Activated naive CD8-positive, alpha-beta T cell treated with anti-CD3 and anti-CD28 coated beads for 36 hours (primary cell): ENCODE measurements around the gene INPP5B. TPM values are rescaled to one million over a fixed set of nuclear protein-coding genes. Genes with fewer than 3 reads are reported as not detected.
"Not testable (repeated sequence)": the region's sequence is repeated elsewhere in the genome, so short reads cannot be mapped to it uniquely, and the experiment has no call there.

Experiments used
- DNase-seq: peaks from one replicate; pipeline ENCODE4 v3.0.0; 2021
- H3K27ac Mint-ChIP-seq: one replicate; pipeline ENCODE4 v1.8.0; 2022; ENCODE audit warnings: mild to moderate bottlenecking, moderate library complexity, mixed read lengths
- H3K27me3 Mint-ChIP-seq: one replicate; pipeline ENCODE4 v1.8.0; 2022; ENCODE audit warnings: mild to moderate bottlenecking, mixed read lengths
- H3K36me3 Mint-ChIP-seq: one replicate; pipeline ENCODE4 v1.8.0; 2021; ENCODE audit warnings: mild to moderate bottlenecking, mixed read lengths
- H3K4me1 Mint-ChIP-seq: one replicate; pipeline ENCODE4 v1.8.0; 2021; ENCODE audit warnings: mixed read lengths
- H3K4me3 Mint-ChIP-seq: one replicate; pipeline ENCODE4 v1.8.0; 2022; ENCODE audit warnings: mild to moderate bottlenecking, moderate library complexity, mixed read lengths
- H3K9me3 Mint-ChIP-seq: one replicate; pipeline ENCODE4 v1.8.0; 2022; ENCODE audit warnings: mixed read lengths
- total RNA-seq, 2 experiments: library from RNA; stranded (reverse); gene quantifications; one replicate each; pipeline ENCODE4 v1.2.3, GENCODE V29; 2021

INPP5B gene
- total RNA-seq, 2 experiments from 2014 or later: 26.6 to 27.7 TPM

- not testable (repeated sequence) for H3K4me1 Mint-ChIP-seq, DNase-seq, H3K27ac Mint-ChIP-seq, H3K27me3 Mint-ChIP-seq, H3K4me3 Mint-ChIP-seq
- Mint-ChIP-seq H3K36me3 (peaks cover 42% of the 10 kb centered on the region), H3K9me3 (peaks cover 12% of the 10 kb centered on the region)
These were observed 39.3 kb downstream of the INPP5B start for GRCh38 chr1:37907416-37908125.

- H3K27me3 Mint-ChIP-seq, DNase-seq, H3K27ac Mint-ChIP-seq, H3K4me3 Mint-ChIP-seq, H3K4me1 Mint-ChIP-seq: not testable (repeated sequence)
- Mint-ChIP-seq H3K36me3 (peaks cover 46% of the 10 kb centered on the region), H3K9me3 (peaks cover 12% of the 10 kb centered on the region)
These were observed 40.3 kb downstream of the INPP5B start for GRCh38 chr1:37906591-37906990.

- Mint-ChIP-seq H3K4me1 (peaks cover 13% of the 10 kb centered on the region), H3K4me3 (no peak overlapping the region), H3K27me3 (no peaks in the 10 kb centered on the region), H3K36me3 (peaks cover 52% of the 10 kb centered on the region), H3K9me3 (peaks cover 12% of the 10 kb centered on the region), H3K27ac (no peak overlapping the region)
- DNase-seq: no peak
These were observed 41.1 kb downstream of the INPP5B start for GRCh38 chr1:37905727-37906126.

GRCh38 chr1:37903921-37904320 is 42.9 kb downstream of the INPP5B start:
- H3K36me3 Mint-ChIP-seq: peaks cover 43% of the 10 kb centered on the region
- not testable (repeated sequence) for DNase-seq

GRCh38 chr1:37902983-37903382 is 43.9 kb downstream of the INPP5B start:
- Mint-ChIP-seq H3K9me3 (peaks cover 6% of the 10 kb centered on the region), H3K4me1 (peaks cover 13% of the 10 kb centered on the region), H3K36me3 (peaks cover 34% of the 10 kb centered on the region), H3K27ac (no peak overlapping the region), H3K4me3 (no peak overlapping the region), H3K27me3 (no peaks in the 10 kb centered on the region)
- DNase-seq: no peak

More at GRCh38 chr1:37903921-37904320, 42.9 kb downstream of the INPP5B start:
- peaks cover 12% of the 10 kb centered on the region for H3K9me3 Mint-ChIP-seq
- H3K27me3 Mint-ChIP-seq, H3K27ac Mint-ChIP-seq, H3K4me3 Mint-ChIP-seq: not testable (repeated sequence)
- H3K4me1 Mint-ChIP-seq: peaks cover 13% of the 10 kb centered on the region

- H3K4me1 Mint-ChIP-seq: peaks cover 13% of the 10 kb centered on the region
- H3K36me3 Mint-ChIP-seq: peaks cover 23% of the 10 kb centered on the region
- peak overlapping the region; percentile 3 for H3K4me3 Mint-ChIP-seq
These were observed 45.0 kb downstream of the INPP5B start for GRCh38 chr1:37901893-37902225.

GRCh38 chr1:37901191-37901892 is 45.5 kb downstream of the INPP5B start:
- peak; percentile 10 for DNase-seq
- Mint-ChIP-seq H3K27me3 (no peaks in the 10 kb centered on the region), H3K4me3 (peak overlapping the region; percentile 15), H3K4me1 (peaks cover 13% of the 10 kb centered on the region), H3K27ac (peak overlapping the region; percentile 91), H3K36me3 (peaks cover 18% of the 10 kb centered on the region), H3K9me3 (no peaks in the 10 kb centered on the region)

More at GRCh38 chr1:37901893-37902225, 45.0 kb downstream of the INPP5B start:
- H3K27me3 Mint-ChIP-seq: no peaks in the 10 kb centered on the region
- no peak for DNase-seq
- peaks cover 1% of the 10 kb centered on the region for H3K9me3 Mint-ChIP-seq
- H3K27ac Mint-ChIP-seq: peak overlapping the region; percentile 91

GRCh38 chr1:37897563-37897962 is 49.3 kb downstream of the INPP5B start:
- not testable (repeated sequence) for H3K27me3 Mint-ChIP-seq, DNase-seq, H3K4me3 Mint-ChIP-seq, H3K27ac Mint-ChIP-seq, H3K9me3 Mint-ChIP-seq
- Mint-ChIP-seq H3K4me1 (peaks cover 13% of the 10 kb centered on the region), H3K36me3 (peaks cover 15% of the 10 kb centered on the region)

GRCh38 chr1:37893673-37894072 is 53.2 kb downstream of the INPP5B start:
- Mint-ChIP-seq H3K4me1 (peaks cover 8% of the 10 kb centered on the region), H3K4me3 (no peak overlapping the region), H3K27me3 (no peaks in the 10 kb centered on the region), H3K9me3 (peaks cover 2% of the 10 kb centered on the region), H3K36me3 (peaks cover 6% of the 10 kb centered on the region), H3K27ac (no peak overlapping the region)
- no peak for DNase-seq

GRCh38 chr1:37892151-37893047 is 54.5 kb downstream of the INPP5B start:
- Mint-ChIP-seq H3K4me3 (no peak overlapping the region), H3K9me3 (peaks cover 2% of the 10 kb centered on the region), H3K27me3 (no peaks in the 10 kb centered on the region), H3K27ac (no peak overlapping the region), H3K36me3 (peaks cover 8% of the 10 kb centered on the region), H3K4me1 (peaks cover 8% of the 10 kb centered on the region)
- DNase-seq: no peak

GRCh38 chr1:37890378-37891014 is 56.4 kb downstream of the INPP5B start:
- Mint-ChIP-seq H3K27me3 (no peaks in the 10 kb centered on the region), H3K36me3 (peaks cover 19% of the 10 kb centered on the region), H3K27ac (no peak overlapping the region), H3K4me3 (no peak overlapping the region), H3K4me1 (peaks cover 8% of the 10 kb centered on the region), H3K9me3 (peaks cover 2% of the 10 kb centered on the region)
- no peak for DNase-seq

- no peaks in the 10 kb centered on the region for H3K9me3 Mint-ChIP-seq
- DNase-seq: no peak
- H3K4me3 Mint-ChIP-seq: no peak overlapping the region
- peaks cover 8% of the 10 kb centered on the region for H3K4me1 Mint-ChIP-seq
- peaks cover 16% of the 10 kb centered on the region for H3K36me3 Mint-ChIP-seq
- H3K27ac Mint-ChIP-seq: no peak overlapping the region
- H3K27me3 Mint-ChIP-seq: no peaks in the 10 kb centered on the region
These were observed 58.7 kb downstream of the INPP5B start for GRCh38 chr1:37888022-37888700.

- peaks cover 16% of the 10 kb centered on the region for H3K36me3 Mint-ChIP-seq
- no peak for DNase-seq
- H3K4me3 Mint-ChIP-seq: no peak overlapping the region
- H3K9me3 Mint-ChIP-seq: no peaks in the 10 kb centered on the region
- H3K27ac Mint-ChIP-seq: peak overlapping the region; percentile 19
- H3K4me1 Mint-ChIP-seq: no peaks in the 10 kb centered on the region
- H3K27me3 Mint-ChIP-seq: no peaks in the 10 kb centered on the region
These were observed 62.7 kb downstream of the INPP5B start for GRCh38 chr1:37884145-37884544.

- Mint-ChIP-seq H3K27me3 (no peaks in the 10 kb centered on the region), H3K9me3 (no peaks in the 10 kb centered on the region), H3K27ac (peak overlapping the region; percentile 12), H3K4me1 (no peaks in the 10 kb centered on the region), H3K4me3 (no peak overlapping the region), H3K36me3 (peaks cover 15% of the 10 kb centered on the region)
- DNase-seq: no peak
These were observed 63.2 kb downstream of the INPP5B start for GRCh38 chr1:37883671-37884070.
